AG20443 (cell line): ENCODE results near the gene UGT3A1.
"Not testable (repeated sequence)": the region's sequence is repeated elsewhere in the genome, so short reads cannot be mapped to it uniquely, and the experiment has no call there.

Experiments
- DNase-seq: peaks from one replicate; pipeline ENCODE4 v3.0.0; 2012; ENCODE audit warnings: low spot score, mixed read lengths

The UGT3A1 gene

DNA sequence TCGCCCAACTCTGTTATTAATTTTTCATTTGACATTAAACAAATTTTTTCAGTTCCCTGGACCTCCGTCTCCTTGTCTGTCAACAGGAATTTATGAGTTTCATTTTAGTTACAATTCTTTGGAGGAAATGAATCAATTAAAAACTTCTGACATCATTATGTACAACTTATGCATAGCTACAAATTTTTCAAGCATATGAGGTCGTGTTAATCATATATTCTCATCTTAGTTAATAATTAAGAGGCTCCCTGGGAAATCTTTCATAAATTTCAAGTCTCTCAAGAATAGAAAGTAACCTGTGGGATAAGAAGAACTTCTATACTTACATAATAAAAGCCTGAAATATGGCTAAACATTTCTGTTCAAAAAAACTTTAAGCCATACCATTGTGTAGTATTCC is 3.4 kb downstream of the UGT3A1 start:
- DNase-seq, result no peak

DNA sequence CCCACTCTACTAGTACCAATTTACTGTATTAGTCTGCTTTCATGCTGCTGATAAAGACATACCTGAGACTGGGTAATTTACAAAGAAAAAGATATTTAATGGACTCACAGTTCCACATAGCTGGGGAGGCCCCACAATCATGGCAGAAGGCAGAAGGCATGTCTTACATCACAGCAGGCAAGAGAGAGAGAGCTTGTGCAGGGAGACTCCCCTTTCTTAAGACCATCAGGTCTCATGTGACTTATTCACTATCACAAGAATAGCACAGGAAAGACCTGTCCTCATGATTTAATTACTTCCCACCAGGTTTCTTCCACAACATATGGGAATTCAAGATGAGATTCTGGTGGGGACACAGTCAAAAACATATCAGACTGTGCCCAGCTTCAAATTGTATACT is 11.5 kb downstream of the UGT3A1 start:
- DNase-seq, result no peak

DNA sequence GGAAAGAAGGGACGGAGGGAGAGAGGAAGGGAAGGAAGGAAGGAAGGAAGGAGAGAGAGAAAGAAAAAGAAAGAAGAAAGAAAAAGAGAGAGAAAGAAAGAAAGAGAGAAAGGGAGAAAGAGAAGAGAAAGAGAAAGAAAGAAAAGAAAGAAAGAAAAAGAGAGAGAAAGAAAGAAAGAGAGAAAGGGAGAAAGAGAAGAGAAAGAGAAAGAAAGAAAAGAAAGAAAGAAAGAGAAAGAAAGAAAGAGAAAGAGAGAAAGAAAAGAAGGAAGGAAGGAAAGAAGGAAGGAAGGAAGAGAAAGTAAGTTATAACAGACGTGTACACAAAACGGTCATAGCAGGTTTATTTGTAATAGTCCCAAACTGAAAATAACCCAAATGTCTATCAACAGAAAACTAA is 14.3 kb downstream of the UGT3A1 start:
- DNase-seq, result not testable (repeated sequence)

DNA sequence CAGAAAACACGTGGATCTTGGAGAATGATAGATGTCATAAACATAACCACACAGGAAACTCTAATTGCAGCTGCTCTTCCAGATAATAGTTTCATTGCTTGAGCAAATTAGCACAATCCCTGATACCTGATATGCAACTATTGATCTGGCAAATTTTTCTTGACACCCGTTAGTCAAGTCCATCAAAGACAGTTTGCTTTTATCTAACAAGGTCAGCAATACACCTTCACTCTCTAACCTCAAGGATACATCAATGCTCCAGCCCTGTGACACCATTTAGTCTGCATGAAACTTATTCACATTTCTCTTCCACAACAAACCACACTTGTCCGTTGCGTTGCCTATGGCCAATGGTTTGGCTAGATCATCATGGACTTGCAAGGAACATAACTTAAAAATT is 16.6 kb downstream of the UGT3A1 start:
- DNase-seq, result no peak

DNA sequence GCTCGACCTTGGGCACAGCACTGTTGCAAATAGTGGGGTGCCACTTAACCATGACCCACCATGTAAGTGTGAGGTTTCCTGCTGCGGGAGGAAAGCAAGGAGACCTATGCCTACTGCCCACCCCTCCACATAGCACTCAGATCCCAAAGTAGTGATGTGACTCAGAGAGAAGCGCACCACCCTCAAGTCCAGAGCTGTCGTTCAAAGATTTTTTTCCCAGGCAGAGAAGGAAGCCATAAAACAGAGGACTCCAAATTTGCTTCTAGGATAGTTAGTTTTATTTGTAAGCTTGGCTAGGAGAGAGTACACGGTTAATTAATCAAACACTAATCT is 19.3 kb downstream of the UGT3A1 start:
- DNase-seq, result no peak

DNA sequence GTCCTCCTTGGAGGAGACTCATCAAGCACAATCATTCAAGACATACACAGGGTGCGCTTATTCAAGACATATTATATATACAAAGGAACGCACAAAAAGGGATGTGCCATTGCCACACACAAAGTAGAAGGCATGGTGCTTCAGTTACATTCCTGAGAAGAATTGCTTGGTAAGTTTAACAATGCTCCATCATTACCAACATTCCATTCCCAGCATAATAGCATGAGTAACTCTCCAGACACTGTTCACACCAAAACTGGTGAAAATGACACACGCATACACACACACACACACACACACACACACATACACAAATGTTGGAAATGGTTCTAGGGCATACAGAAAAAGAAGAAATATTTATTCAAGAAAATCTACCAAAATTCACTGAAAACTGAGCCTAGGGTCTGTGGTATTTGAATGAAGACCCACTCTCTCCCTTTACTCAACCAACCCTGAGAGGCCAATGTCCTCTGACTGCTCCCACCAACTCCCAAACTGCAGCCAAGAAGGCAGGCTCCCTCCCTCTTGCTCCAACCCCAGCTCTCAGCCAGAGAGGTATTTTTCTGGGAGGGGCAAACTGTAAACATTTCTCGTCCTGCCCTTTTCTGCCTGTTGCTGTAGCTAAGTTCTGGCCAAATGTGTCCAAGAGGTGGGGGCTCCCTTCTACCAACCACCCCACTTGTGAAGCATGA is 19.9 kb downstream of the UGT3A1 start:
- DNase-seq, result no peak

DNA sequence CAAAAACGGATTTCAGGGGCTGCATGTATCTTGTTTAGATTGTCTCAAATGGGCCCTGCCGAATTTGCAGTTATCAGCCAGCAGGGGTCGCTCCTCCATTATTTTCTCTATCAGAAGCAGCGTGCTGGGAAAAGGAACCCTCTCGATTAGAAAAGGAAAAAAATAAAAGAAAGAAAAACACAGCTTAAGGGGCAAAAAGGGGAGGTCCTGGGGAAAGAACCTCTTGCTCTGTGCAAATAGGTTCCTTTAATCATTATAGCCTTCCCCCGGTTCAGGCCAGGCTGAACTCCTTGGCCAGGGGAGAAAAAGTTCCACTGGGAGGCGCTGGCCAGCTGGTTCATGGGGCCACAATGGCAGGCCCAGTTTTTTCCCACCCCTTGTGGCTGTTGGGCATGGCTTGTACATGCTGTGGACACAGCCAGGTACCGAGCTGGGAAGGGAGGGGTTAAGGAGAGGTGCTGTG is 27.8 kb downstream of the UGT3A1 start:
- no peak for DNase-seq

DNA sequence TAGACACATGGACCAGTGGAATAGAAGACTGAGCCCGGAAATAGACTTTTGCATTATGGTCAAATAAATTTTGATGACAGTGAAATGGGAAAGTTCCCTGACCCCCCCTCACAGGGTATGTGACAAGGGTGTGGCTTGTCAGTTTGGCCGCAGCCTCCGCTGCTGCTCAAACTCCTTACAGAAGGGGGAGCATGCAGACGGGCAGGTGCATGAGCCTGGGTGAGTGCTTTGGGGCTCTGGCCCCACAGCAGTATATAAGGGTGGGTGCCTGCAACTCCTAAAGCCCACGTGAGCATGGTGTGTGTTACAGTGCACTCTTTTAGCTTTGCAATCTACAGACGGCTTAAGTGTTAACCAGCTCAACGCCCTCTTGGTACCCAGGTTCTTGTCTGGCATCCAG is 30.9 kb downstream of the UGT3A1 start:
- no peak for DNase-seq

DNA sequence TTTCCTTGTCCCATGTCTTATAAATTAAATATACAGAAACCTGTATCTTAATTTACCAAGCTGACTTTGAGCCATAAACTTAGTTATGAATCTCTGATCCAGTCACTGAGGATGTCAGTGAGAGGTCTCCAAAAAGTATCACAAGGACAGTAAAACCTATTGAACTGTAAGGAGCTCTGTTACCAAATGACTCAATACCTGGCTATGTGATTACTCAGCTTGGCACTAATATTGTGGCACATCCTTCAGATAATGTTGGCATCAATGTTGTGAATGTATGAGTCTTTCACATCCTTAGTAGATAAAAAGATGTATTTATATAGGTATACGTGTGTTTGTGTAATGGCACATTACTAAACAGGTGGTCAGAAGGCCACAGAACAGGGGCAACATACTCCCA is 34.8 kb downstream of the UGT3A1 start:
- DNase-seq, result no peak

DNA sequence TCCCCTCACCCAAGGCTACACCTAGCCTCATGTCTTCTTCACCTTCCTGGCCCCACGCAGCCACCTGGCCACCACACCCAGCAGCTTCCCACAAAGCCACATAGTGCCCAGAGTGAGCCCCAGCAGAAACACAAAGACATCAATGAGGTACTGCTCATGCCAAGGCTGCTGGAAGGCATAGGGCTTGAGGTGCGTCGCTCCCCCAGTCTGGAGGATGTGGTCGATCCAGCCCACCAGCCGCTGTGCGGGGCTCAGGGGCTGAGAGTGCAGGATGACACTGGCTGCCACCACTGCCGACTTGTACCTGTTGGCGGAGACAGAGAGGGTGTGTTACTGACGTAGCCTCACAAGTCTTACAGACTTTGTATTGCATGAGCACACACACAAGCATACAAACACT is 37.0 kb downstream of the UGT3A1 start:
- DNase-seq, result no peak

DNA sequence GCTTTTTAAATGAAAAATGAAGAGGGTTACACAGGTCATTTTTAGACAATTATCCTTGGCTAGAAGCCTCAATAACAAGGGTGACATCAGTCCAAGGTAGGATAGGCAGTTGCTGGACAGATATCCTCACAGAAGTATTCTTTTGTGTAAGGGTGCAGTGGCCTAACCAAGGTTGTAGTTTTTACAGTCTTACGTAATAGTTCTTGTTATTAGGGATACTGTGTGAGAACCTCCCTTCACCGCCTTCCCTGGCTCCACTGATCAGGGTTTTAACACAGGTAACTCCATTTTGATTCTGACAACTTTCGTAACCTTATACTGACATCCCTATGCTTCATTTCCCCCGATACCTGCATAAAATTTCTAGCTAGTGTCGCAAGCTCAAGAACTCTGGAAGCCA is 44.1 kb downstream of the UGT3A1 start:
- DNase-seq, result no peak

DNA sequence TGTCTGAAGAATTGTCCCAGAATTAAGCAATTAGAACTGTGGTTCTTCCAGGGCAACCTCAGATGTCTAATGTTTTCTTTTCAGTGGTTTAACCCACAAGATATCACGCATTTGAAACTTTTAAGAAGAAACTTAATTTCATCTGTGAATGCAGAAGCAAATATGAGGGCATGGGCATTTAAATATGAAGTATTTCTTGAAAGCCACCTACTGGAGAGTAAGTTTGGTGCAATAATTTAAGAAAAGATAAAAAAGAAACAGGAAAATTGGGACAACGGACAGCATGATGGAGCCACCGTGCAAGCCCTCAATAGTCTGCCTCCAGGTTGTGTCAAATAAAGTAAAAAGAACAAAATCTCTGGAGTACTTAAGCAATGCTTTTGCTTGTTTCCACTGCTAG is 51.6 kb downstream of the UGT3A1 start:
- DNase-seq, result no peak

DNA sequence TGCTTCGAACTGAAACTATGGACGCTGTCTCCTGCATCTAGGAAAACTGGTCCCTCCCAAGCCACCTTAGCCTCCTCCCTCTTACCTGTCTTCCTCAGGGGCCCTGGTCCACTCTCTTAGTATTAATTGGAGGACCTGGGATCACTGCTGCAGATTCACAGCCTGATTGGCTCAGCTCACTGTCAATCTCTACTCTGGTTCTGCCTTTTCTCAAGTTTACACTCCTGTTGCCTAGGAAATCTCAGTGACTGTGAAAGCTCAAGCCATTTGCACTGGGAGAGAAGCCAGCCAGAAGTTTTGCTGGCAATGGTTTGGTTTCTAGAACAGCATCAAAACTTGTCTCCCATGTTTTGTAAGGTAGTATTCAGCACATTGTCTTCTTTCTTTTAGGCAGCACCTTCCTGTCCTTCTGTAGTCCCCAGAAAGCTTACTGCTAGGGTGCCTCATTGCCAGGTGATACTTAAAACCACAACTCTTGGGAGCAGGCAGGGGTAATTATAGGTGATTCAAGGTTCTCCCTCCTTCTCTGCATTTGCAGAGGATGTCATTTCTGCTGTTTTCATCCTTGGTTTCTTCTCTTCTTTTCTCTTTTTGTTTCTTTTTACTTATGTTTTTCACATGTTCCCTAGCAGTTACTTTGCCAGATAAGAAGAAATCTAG is 52.5 kb downstream of the UGT3A1 start, which contains the start of gene CAPSL:
Gene CAPSL (minus strand): TSS at position 55 of the 660 bp plus-strand sequence. CDS start 17,502 bp downstream, outside the sequence.
- DNase-seq, result peak; percentile 27

DNA sequence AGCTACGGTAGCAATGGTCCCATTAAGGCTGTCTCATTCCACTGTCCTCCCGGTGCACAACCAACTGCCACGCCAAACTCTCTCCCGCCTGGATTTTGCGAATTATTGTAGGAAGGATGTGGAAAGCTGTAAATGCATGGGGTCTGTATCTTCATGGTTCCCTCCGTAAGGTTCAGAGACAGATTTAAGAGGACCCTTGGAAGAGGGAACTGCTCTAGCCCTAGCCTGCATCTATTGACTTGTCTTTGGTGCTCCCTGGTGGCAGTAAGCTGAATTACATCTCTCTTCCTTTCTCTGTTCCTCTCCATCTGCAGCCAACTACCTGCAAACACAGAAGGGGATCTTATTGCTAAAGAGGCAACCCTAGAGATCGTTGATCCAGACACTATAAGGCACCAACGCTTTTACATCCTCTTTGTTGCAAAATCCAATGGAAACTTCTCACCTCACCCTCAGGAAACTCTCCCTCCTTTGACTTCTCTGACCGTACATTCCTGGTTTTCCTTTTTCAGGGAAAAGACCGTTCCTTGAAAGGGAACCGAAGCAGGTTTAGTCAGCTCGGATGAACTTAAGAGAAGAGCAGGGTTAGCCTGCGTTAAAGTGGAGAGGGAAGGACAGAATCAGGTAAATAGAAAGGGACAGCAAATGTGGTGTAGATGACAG is 64.7 kb downstream of the UGT3A1 start:
- peak; percentile 69 for DNase-seq

DNA sequence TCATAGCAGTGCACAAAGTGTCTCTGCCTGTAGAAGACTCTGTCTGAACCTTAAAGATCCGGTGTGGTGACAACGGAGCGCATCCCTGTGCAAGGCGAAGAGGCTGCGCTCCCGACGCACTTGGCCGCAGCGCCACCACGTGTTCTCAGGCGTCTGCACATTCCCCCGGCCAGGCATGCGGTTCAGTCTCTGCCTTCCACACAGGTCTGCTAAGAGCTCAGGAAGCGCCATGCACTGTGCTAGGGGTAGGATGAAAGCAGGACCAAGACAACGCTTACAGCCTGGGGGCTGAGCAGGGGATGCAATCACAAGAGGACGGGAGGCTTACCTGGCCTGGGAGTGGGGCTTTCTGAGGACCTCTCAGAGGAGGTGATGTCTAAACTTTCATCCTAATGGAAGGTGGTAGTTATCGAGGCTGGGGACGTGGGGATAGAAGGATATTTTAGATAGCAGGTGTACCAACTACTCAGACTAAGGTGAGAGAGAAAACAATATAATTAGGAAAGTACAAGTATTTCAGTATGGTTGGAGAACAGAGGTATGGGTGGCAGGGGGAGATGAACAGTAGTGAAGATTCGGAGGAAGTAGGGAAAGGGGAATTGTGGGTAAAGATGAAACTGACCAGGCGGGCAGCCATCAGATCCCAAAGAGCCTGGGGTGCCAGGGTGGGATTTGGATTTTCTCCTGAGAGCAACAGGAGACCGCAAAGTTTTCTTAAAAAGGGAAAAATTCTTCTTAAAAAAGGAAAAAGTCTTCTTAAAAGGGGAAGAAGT is 66.1 kb downstream of the UGT3A1 start:
- DNase-seq, result peak; percentile 89

DNA sequence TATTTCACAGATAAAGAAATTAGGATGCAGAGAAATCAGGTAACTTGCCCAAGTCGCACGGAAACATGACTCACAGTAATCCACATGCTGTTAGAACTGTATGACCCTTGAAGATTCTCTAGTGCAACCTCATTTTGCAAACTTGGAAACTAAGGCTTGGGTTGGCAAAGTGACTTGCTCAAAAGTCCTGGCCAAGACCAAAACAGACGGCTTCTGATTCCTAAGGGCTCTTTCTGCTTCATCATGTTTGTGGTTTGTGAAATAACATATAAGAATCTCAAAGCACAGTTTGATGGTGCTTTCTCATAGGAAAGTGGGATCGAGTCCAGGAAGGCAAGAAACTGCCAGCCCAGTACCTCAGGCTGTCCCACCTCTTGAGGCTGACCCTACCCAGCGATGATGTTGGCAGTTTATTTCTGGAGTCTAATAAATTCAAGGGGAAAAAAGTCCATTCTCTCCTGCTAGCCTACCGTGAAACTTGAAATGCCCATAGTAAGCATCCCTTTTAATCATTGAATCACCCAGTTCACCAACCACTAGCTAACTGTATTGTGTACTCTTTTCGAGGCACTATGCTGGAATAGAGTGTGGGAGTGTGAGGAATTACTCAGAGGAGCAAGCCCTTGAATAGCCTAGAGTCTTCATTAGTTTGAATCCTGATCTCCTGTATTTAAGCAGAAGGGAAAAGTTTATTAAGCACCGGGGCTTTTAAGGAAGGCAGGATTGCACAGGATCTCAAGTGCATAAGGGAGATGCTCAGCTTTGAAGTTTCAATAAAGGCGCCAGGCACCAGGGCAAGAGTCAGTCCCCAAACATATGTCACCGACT is 66.9 kb downstream of the UGT3A1 start:
- peak; percentile 57 for DNase-seq

DNA sequence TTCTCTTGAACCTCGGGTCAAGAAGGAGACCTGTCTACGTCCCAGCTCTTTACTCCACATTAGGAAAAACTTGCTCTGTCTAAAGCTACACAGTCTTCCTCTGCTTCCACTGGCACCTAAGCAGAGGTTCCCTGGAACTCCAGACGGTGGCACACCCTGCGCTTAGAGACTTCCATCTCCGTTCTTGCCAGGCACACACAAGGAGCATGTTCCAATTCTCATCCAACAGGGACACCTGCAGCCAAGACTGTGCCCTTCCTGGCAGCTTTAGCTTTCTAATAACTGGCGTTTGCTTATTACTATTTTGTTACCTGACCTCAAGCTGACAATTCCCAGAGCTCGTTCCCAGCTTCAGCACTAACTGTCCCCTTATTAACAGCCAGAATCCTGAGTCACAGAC is 68.7 kb downstream of the UGT3A1 start:
- DNase-seq, result no peak

DNA sequence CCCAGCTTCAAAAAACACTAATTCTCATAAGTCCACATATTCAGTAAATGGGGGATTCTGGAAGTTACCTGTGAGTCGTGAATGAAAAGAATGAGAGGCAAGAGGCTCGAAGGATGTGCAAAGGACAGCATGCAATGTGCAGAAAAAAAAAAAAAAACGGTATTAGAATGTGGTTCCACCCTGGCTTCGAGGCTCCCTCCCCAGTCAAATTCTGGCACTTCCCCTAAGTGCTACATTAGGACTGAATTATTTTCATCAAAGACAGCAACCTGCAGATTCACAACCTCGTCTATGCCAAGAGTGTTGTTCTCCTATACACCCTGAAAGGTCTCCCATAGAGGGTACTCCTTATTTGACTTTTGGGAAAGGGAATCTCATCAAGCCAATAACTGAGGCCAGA is 69.3 kb downstream of the UGT3A1 start:
- DNase-seq, result no peak

DNA sequence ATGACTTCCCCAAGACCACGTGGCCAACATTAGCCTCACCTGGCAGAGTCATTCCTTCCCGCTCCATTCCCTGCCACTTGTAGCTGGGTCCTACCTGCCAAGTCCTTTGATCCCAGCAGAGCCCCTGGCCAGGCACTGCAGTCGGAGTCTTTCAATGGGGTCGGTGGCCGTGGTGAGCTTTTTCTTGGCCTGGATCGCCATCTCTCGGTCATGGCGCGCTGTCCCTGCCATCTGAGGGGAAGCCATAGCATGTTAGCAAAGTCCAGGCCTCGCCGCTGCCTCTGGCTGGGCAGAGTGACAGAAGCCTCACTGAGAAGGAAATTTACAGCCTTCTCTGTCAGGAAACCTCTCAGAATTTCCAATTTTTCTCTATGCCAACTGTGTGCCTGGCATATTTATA is 70.3 kb downstream of the UGT3A1 start:
- DNase-seq, result no peak

DNA sequence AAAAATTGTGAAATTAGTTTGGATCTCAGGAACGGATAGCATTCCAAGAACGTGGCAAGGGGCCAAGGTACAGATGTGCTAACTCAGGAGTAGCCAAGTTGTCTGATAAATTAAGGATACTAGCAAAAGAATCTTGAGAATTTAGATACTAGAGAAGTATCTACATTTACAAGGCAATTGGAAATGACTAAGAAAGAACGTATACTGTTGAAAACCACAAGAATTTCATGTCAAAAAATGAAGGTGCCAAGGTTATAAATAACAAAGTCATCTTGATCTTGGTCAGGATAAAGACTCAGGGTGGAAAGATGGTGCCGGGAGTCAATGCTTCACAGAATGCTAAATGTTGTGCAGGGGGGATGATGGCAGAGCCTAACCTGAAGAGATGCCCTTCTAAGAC is 72.0 kb downstream of the UGT3A1 start:
- peak; percentile 66 for DNase-seq

DNA sequence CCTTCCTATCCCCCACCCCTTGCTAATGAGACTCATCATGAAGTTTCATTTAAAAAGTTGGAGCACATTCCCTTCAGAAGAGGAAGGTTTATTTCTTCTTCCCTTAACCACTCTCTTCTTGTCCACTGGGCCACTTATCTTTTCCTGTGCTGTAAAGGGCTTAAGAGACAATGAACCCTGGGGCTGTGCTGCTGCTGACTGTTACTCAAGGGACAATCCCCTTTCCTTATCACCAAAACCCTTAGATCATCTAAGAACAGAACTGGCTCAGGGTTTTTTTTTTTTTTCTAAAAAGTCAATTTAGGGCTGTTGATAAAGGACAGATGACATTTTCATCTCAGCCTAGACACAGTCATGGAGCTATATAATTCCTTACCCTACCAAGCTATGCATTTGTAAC is 82.4 kb downstream of the UGT3A1 start:
- DNase-seq, result no peak

DNA sequence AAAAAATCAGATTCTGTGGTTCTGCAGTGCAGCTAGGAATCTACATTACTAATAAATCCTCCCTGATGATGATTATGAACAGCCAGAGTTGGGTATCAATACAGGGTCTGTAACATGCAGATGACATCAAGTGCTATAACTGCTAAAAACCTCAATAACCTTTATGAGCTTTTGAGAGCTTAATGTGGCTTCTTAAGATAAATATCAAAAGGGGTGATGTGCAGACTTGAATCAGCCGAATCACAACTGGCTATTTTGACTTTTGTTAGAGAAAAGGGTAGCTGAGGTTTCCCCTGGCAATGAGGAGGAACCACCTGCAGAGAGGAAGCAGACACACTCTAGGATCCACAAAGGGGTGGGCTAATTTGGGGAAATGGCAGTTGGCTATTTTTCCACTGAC is 83.0 kb downstream of the UGT3A1 start:
- no peak for DNase-seq
